Measurements from ENCODE around the gene TCF12.

TCF12 gene

DNA sequence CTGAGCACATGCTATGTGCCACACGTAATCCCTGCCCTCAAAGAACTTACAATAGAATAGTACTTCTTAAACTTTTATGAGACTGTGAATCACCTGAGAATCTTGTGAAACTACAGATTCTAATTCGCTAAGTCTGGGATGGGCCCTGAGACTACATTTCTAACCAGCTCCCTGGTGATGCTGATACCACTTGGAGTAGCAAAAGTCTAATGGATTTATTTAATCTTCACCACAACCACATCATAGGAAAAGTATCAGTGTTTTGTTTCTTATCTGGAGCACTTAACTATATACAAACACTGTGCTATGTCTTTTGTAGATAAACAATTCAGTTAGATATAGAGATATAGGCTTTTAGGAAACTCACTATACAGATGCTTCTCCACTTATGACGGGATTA is 23.8 kb upstream of the TCF12 start:
- TF ChIP-seq, protein P1, sequence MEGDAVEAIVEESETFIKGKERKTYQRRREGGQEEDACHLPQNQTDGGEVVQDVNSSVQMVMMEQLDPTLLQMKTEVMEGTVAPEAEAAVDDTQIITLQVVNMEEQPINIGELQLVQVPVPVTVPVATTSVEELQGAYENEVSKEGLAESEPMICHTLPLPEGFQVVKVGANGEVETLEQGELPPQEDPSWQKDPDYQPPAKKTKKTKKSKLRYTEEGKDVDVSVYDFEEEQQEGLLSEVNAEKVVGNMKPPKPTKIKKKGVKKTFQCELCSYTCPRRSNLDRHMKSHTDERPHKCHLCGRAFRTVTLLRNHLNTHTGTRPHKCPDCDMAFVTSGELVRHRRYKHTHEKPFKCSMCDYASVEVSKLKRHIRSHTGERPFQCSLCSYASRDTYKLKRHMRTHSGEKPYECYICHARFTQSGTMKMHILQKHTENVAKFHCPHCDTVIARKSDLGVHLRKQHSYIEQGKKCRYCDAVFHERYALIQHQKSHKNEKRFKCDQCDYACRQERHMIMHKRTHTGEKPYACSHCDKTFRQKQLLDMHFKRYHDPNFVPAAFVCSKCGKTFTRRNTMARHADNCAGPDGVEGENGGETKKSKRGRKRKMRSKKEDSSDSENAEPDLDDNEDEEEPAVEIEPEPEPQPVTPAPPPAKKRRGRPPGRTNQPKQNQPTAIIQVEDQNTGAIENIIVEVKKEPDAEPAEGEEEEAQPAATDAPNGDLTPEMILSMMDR (IDR thresholded peaks at IDR 0.05; ENCODE audit: insufficient read depth, low read length), result no peak
- no peak for TF ChIP-seq SPI1 (IDR thresholded peaks at IDR 0.05; ENCODE audit: borderline replicate concordance, low read depth)
- no peak for TF ChIP-seq POLR2AphosphoS5 (IDR thresholded peaks at IDR 0.05; ENCODE audit: low read depth)
- TF ChIP-seq GABPA (IDR thresholded peaks at IDR 0.05; ENCODE audit: low read depth), result no peak
- TF ChIP-seq, protein P2, sequence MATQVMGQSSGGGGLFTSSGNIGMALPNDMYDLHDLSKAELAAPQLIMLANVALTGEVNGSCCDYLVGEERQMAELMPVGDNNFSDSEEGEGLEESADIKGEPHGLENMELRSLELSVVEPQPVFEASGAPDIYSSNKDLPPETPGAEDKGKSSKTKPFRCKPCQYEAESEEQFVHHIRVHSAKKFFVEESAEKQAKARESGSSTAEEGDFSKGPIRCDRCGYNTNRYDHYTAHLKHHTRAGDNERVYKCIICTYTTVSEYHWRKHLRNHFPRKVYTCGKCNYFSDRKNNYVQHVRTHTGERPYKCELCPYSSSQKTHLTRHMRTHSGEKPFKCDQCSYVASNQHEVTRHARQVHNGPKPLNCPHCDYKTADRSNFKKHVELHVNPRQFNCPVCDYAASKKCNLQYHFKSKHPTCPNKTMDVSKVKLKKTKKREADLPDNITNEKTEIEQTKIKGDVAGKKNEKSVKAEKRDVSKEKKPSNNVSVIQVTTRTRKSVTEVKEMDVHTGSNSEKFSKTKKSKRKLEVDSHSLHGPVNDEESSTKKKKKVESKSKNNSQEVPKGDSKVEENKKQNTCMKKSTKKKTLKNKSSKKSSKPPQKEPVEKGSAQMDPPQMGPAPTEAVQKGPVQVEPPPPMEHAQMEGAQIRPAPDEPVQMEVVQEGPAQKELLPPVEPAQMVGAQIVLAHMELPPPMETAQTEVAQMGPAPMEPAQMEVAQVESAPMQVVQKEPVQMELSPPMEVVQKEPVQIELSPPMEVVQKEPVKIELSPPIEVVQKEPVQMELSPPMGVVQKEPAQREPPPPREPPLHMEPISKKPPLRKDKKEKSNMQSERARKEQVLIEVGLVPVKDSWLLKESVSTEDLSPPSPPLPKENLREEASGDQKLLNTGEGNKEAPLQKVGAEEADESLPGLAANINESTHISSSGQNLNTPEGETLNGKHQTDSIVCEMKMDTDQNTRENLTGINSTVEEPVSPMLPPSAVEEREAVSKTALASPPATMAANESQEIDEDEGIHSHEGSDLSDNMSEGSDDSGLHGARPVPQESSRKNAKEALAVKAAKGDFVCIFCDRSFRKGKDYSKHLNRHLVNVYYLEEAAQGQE (IDR thresholded peaks at IDR 0.05; ENCODE audit: insufficient replicate concordance, low read depth), result no peak
- DNase-seq (ENCODE audit: low read depth in 1 of 2, low spot score in 1 of 2), result no peak
- Histone ChIP-seq H3K27me3 (ENCODE audit: insufficient read depth, poor library complexity, severe bottlenecking) (no peaks in the 10 kb centered on the region), H3K27ac (replicated peaks) (no peak overlapping the region), H3K4me3 (replicated peaks; ENCODE audit: insufficient read depth, low read length) (no peak overlapping the region)

DNA sequence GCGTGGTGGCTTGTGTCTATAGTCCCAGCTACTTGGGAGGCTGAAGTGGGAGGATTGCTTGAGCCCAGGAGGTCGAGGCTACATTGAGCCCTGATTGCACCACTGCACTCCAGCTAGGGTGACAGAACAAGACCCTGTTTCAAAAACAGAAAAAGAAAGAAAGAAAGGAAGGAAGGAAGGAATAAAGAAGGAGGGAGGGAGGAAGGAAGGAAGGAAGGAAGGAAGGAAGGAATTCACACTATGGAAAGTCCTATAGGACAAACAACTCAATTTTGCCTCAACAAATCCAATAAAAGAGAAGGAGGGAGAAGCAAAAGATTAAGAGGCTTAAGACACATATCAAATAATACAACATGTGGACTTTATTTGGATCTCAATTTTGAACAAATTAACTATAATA is 16.5 kb upstream of the TCF12 start:
- Histone ChIP-seq H3K27ac (replicated peaks) (no peak overlapping the region), H3K4me3 (replicated peaks; ENCODE audit: insufficient read depth, low read length) (no peak overlapping the region), H3K27me3 (ENCODE audit: insufficient read depth, poor library complexity, severe bottlenecking) (no peaks in the 10 kb centered on the region)
- DNase-seq (ENCODE audit: low read depth in 1 of 2, low spot score in 1 of 2), result no peak
- no peak for TF ChIP-seq GABPA (IDR thresholded peaks at IDR 0.05; ENCODE audit: low read depth)
- TF ChIP-seq, protein P1 (IDR thresholded peaks at IDR 0.05; ENCODE audit: insufficient read depth, low read length), result no peak
- TF ChIP-seq, protein P2 (IDR thresholded peaks at IDR 0.05; ENCODE audit: insufficient replicate concordance, low read depth), result no peak
- no peak for TF ChIP-seq SPI1 (IDR thresholded peaks at IDR 0.05; ENCODE audit: borderline replicate concordance, low read depth)
- TF ChIP-seq POLR2AphosphoS5 (IDR thresholded peaks at IDR 0.05; ENCODE audit: low read depth), result no peak

DNA sequence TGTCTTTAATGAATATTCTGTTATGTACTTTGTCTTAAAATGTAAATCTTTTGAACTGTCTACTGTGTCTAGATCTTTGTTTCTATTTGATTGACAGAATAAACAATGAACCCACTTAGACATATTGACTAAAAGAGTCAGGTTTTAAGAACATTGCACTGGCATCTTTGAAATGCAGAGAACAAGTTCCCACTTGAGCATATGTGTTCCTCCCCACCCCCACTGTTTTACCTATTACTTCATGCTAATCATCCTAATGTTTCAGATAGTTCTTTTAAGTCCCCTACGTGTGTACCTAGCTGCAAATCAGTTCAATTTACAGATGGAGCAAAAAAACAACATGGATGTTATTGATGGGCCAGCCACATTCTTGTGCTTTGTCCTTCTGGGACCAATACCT is 11.7 kb upstream of the TCF12 start:
- H3K27me3 ChIP-seq (ENCODE audit: insufficient read depth, poor library complexity, severe bottlenecking), result no peaks in the 10 kb centered on the region
- TF ChIP-seq POLR2AphosphoS5 (IDR thresholded peaks at IDR 0.05; ENCODE audit: low read depth), result no peak
- TF ChIP-seq, protein P1 (IDR thresholded peaks at IDR 0.05; ENCODE audit: insufficient read depth, low read length), result no peak
- TF ChIP-seq GABPA (IDR thresholded peaks at IDR 0.05; ENCODE audit: low read depth), result no peak
- TF ChIP-seq SPI1 (IDR thresholded peaks at IDR 0.05; ENCODE audit: borderline replicate concordance, low read depth), result no peak
- TF ChIP-seq, protein P2 (IDR thresholded peaks at IDR 0.05; ENCODE audit: insufficient replicate concordance, low read depth), result no peak
- H3K27ac ChIP-seq (replicated peaks), result no peak overlapping the region
- no peak for DNase-seq (ENCODE audit: low read depth in 1 of 2, low spot score in 1 of 2)
- H3K4me3 ChIP-seq (replicated peaks; ENCODE audit: insufficient read depth, low read length), result no peak overlapping the region

Data from HL-60 (cell line).